ENCODE data around the gene CFC1.
"Not testable (repeated sequence)": the region's sequence is repeated elsewhere in the genome, so short reads cannot be mapped to it uniquely, and the experiment has no call there.

- TF ChIP-seq POLR2AphosphoS5 (IDR thresholded peaks at IDR 0.05; ENCODE audit: low read depth, low read length); POLR2A (IDR thresholded peaks at IDR 0.05; ENCODE audit: low read depth, low read length); TAF1 (IDR thresholded peaks at IDR 0.05; ENCODE audit: borderline replicate concordance, low read depth, low read length): not testable (repeated sequence)
Observed at GRCh38 chr2:130542789-130543188, 56.6 kb downstream of the CFC1 start.

Data from GM12892 (cell line).